Ishikawa (cell line): ENCODE data around the gene DOK4.
A peak's percentile ranks its signal among the peaks of the same experiment; 100 is the strongest.

Experiments used
- EGR1 ChIP-seq: IDR thresholded peaks from 2 replicates; pipeline ENCODE4 v1.6.1; 2012
- EP300 ChIP-seq: IDR thresholded peaks from 2 replicates; pipeline ENCODE4 v1.6.1; 2012; ENCODE audit warnings: borderline replicate concordance
- TAF1 ChIP-seq: IDR thresholded peaks from 2 replicates; pipeline ENCODE4 v1.6.1; 2012; ENCODE audit warnings: low read depth, mild to moderate bottlenecking
- TCF12 ChIP-seq: IDR thresholded peaks from 2 replicates; pipeline ENCODE4 v1.6.1; 2012; ENCODE audit warnings: low read depth
- YY1 ChIP-seq: IDR thresholded peaks from 2 replicates; pipeline ENCODE4 v1.6.1; 2012; ENCODE audit warnings: low read depth
- ZBTB7A ChIP-seq: IDR thresholded peaks from 2 replicates; pipeline ENCODE4 v1.6.1; 2012; ENCODE audit warnings: low read depth
- TF ChIP-seq, protein P1 (sequence below): IDR thresholded peaks from 2 replicates; pipeline ENCODE4 v1.6.1; 2012
- TF ChIP-seq, protein P2 (sequence below): IDR thresholded peaks from 2 replicates; pipeline ENCODE4 v1.6.1; 2012; ENCODE audit warnings: low read depth, mild to moderate bottlenecking
- TF ChIP-seq, protein P3 (sequence below): IDR thresholded peaks from 2 replicates; pipeline ENCODE4 v1.6.1; 2012

DNA sequence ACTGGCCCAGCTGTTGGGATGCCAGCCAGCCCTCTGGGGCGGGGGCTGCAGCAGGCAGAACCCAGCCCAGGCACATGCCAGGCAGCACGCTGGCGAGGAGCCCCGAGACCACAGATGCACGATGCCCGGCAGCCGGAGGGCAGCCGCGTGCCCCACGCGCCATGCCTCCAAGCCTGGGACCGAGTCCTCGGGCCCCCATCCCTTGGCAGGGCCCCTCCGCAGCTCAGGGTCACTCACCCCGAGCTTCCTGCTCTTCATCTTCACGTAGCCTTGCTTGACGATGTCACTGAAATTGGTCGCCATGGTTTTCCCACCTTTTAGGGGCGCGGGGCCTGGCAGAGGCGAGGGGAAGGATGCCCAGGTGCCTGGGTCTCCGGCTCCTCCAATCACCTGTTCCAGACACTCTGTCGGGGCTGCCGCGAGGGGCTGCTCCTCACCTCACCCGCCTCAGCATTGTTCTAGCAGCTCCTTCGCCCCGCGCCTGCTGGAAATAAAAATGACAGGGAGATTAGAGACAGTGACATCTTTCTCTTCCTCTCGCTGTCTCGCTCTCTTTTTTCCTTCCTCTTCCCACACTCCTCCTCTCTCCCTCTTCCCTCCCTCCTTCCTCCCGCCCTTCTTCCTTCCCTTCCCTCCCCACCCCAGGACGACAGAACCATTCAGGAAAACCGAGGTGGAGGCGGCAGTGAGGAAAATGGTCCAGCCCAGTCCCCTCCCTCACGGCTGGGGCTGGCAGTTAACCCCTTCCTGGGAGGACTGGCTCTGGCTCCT is 6.9 kb downstream of the DOK4 start:
- TF ChIP-seq, protein P1, sequence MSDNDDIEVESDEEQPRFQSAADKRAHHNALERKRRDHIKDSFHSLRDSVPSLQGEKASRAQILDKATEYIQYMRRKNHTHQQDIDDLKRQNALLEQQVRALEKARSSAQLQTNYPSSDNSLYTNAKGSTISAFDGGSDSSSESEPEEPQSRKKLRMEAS, result 0 out of 2 replicates have a peak, but pooled peaks have one; percentile 40
- TF ChIP-seq, protein P2, sequence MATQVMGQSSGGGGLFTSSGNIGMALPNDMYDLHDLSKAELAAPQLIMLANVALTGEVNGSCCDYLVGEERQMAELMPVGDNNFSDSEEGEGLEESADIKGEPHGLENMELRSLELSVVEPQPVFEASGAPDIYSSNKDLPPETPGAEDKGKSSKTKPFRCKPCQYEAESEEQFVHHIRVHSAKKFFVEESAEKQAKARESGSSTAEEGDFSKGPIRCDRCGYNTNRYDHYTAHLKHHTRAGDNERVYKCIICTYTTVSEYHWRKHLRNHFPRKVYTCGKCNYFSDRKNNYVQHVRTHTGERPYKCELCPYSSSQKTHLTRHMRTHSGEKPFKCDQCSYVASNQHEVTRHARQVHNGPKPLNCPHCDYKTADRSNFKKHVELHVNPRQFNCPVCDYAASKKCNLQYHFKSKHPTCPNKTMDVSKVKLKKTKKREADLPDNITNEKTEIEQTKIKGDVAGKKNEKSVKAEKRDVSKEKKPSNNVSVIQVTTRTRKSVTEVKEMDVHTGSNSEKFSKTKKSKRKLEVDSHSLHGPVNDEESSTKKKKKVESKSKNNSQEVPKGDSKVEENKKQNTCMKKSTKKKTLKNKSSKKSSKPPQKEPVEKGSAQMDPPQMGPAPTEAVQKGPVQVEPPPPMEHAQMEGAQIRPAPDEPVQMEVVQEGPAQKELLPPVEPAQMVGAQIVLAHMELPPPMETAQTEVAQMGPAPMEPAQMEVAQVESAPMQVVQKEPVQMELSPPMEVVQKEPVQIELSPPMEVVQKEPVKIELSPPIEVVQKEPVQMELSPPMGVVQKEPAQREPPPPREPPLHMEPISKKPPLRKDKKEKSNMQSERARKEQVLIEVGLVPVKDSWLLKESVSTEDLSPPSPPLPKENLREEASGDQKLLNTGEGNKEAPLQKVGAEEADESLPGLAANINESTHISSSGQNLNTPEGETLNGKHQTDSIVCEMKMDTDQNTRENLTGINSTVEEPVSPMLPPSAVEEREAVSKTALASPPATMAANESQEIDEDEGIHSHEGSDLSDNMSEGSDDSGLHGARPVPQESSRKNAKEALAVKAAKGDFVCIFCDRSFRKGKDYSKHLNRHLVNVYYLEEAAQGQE, result no peak
- TF ChIP-seq YY1, result no peak
- no peak for TF ChIP-seq EGR1
- TF ChIP-seq EP300, result peak; percentile 42; the same call in 1 of the 2 replicates
- peak; percentile 42; the same call in 1 of the 2 replicates for TF ChIP-seq TCF12
- TF ChIP-seq TAF1, result no peak; the same call in 1 of the 2 replicates
- TF ChIP-seq, protein P3, sequence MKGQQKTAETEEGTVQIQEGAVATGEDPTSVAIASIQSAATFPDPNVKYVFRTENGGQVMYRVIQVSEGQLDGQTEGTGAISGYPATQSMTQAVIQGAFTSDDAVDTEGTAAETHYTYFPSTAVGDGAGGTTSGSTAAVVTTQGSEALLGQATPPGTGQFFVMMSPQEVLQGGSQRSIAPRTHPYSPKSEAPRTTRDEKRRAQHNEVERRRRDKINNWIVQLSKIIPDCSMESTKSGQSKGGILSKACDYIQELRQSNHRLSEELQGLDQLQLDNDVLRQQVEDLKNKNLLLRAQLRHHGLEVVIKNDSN, result no peak
- TF ChIP-seq ZBTB7A, result 0 out of 2 replicates have a peak, but pooled peaks have one; percentile 60
